Measurements from ENCODE around the gene CENPO.

DNA sequence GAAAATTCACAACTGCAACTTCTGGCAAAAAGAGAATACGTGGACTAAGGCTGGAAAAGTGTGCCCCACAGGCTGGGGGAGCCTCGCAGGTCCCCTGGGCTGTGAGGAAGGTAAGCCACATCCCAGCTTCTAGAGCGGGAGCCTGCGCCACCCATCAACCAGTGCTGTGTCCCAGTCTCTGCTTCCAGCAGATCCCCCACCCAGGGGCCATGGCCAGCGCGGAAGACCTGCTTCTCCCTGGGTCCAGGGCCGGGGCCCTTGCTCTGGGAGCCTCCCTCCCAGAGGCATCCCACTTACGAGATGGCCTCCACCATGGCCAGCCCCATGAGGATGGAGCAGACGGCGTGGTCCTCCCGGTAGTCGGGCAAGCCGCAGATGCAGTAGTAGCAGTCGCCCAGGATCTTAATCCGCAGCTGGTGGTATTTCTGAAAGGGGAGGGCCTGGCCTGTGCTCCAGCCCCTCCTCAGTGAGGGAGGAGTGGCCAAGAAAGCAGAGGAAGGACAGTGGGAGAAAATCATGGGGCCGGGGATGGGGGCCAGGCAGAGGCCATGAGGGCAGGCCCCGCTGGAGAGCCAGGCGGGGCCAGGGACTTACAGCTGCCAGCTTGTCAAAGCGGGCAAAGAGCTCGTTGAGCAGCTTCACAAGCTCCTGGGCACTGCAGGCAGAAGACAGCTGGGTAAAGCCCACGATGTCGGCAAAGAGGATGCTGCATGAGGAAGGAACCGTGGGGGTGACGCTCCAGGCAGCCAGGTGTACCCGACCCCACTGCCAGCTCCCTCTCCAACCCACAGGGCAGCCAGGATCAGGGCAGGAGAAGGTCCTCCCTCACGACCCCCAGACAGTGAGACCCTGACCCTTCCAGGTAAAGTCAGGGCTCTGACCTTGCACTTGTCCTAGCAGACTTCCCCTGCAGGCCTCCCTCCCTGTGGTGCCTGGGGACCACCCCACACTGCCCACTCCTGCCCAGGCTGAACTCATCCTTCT, 48.0 kb downstream of the CENPO start:
- TF ChIP-seq CTCF (IDR thresholded peaks at IDR 0.05; ENCODE audit: low read depth, low read length) (no peak), EZH2phosphoT487 (IDR thresholded peaks at IDR 0.05; ENCODE audit: low read depth) (no peak)

Data from OCI-LY3 (cell line).